Activated CD8-positive, alpha-beta memory T cell treated with anti-CD3 and anti-CD28 coated beads for 24 hours (primary cell): Measurements from ENCODE around the gene PKM.

Experiments
- DNase-seq: peaks from one replicate; pipeline ENCODE4 v3.0.0-alpha.2; 2020

The PKM gene

GRCh38 chr15:72155003-72155621 is 75.9 kb downstream of the PKM start:
- no peak for DNase-seq

GRCh38 chr15:72154316-72154715 is 76.7 kb downstream of the PKM start:
- DNase-seq: no peak

- no peak for DNase-seq
These were observed 77.6 kb downstream of the PKM start for GRCh38 chr15:72153269-72154000.
